Tibial nerve (tissue), 4 donors: Measurements from ENCODE around the gene SLBP. TPM values are rescaled to one million over a fixed set of nuclear protein-coding genes. Genes with fewer than 3 reads are reported as not detected.
"Not testable (repeated sequence)": the region's sequence is repeated elsewhere in the genome, so short reads cannot be mapped to it uniquely, and the experiment has no call there.

Experiments
- DNase-seq, 2 donors: peaks; one replicate each; pipeline ENCODE4 v3.0.0-alpha.2; 2019; ENCODE audit warnings: low spot score in 2 of 2
- H3K27ac ChIP-seq, 4 donors: fragments of 200-600 bp; sonication (generic) in 3 of 4; one replicate each; pipeline ENCODE4 v1.5.1; 2017 to 2019; ENCODE audit warnings: mild to moderate bottlenecking in 1 of 4
- H3K27me3 ChIP-seq, 2 donors: fragments of 200-600 bp; sonication (generic) in 1 of 2; one replicate each; pipeline versions ENCODE4 v1.5.1 to v1.6.0; 2017 to 2019
- H3K36me3 ChIP-seq, 3 donors: fragments of 200-600 bp; sonication (generic); one replicate each; pipeline ENCODE4 v1.5.1; 2018 to 2019
- H3K4me1 ChIP-seq, 4 donors: fragments of 200-600 bp; sonication (generic) in 3 of 4; one replicate each; pipeline ENCODE4 v1.5.1; 2017 to 2019
- H3K4me3 ChIP-seq, 4 donors: fragments of 200-600 bp; sonication (generic) in 3 of 4; one replicate each; pipeline ENCODE4 v1.5.1; 2017 to 2019; ENCODE audit warnings: mild to moderate bottlenecking in 1 of 4, moderate library complexity in 1 of 4
- H3K9me3 ChIP-seq, 4 donors: fragments of 200-600 bp; sonication (generic) in 3 of 4; one replicate each; pipeline ENCODE4 v1.5.1; 2017 to 2019
- EP300 ChIP-seq, 2 donors: sonication (generic); formaldehyde crosslinking; IDR thresholded peaks; one replicate each; pipeline ENCODE4 v1.6.1; 2017; ENCODE audit warnings: antibody characterized with exemption in 2 of 2, mild to moderate bottlenecking in 1 of 2
- POLR2A ChIP-seq, 2 donors: fragments of 450-650 bp; IDR thresholded peaks; one replicate each; pipeline ENCODE4 v1.6.1; 2017; ENCODE audit warnings: antibody characterized with exemption in 2 of 2, mild to moderate bottlenecking in 2 of 2, moderate library complexity in 2 of 2
- WGBS, 2 donors: methylation state at CpG; one replicate each; pipeline ENCODE4 v1.1.5; 2018; 5-methylcytosine and 5-hydroxymethylcytosine counted together
- total RNA-seq, 4 donors: library from RNA; depleted of rRNA; stranded (reverse); fragments of >200 nt; gene quantifications; one replicate each; pipeline ENCODE4 v1.1.0, GENCODE V29; 2016
- TF ChIP-seq, protein P1 (sequence below), 5 experiments: fragments of 200-600 bp in 3 of 5; fragments of 450-650 bp in 2 of 5; sonication (generic) in 3 of 5; IDR thresholded peaks; one replicate each; pipeline ENCODE4 v1.5.1; 2016 to 2019; ENCODE audit warnings: antibody characterized with exemption in 5 of 5, mild to moderate bottlenecking in 3 of 5, moderate library complexity in 2 of 5

Gene SLBP
- total RNA-seq, 4 donors from 2014 or later, result 41.7 to 55.9 (median 53.5) TPM

DNA sequence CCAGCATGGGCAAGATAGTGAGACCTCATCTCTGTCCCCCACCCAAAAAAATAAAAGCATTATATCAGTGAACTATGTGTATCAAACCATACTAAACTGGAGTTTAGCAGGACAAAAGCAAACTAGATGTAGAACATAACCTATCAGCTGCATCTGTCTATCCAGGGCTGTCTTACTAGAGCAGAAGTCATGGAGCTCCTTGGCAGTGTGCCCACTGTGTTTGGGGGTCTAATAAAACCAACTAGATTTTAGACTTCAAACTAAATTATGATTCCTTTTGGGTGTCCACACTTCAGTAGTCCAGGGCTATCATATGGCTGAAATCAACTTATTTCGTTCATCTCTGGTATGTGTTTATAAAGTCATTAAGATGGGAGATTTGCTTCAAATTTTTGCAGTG lies 8.3 kb downstream of the SLBP start:
- Histone ChIP-seq H3K9me3 (no peaks in the 10 kb centered on the region), H3K36me3 (peaks cover 0 to 59% (median 9%) of the 10 kb centered on the region in 3 donors), H3K27me3 (no peaks in the 10 kb centered on the region), H3K27ac (no peak overlapping the region), H3K4me3 (no peak overlapping the region), H3K4me1 (peaks cover 0 to 18% (median 0%) of the 10 kb centered on the region in 4 donors)
- 73 to 74% methylated on average over 1 of the region's 1 CpG for WGBS, 2 donors
- DNase-seq, result no peak
- no peak for TF ChIP-seq EP300 (IDR thresholded peaks at IDR 0.05)
- TF ChIP-seq POLR2A (IDR thresholded peaks at IDR 0.05), result no peak
- TF ChIP-seq, protein P1, sequence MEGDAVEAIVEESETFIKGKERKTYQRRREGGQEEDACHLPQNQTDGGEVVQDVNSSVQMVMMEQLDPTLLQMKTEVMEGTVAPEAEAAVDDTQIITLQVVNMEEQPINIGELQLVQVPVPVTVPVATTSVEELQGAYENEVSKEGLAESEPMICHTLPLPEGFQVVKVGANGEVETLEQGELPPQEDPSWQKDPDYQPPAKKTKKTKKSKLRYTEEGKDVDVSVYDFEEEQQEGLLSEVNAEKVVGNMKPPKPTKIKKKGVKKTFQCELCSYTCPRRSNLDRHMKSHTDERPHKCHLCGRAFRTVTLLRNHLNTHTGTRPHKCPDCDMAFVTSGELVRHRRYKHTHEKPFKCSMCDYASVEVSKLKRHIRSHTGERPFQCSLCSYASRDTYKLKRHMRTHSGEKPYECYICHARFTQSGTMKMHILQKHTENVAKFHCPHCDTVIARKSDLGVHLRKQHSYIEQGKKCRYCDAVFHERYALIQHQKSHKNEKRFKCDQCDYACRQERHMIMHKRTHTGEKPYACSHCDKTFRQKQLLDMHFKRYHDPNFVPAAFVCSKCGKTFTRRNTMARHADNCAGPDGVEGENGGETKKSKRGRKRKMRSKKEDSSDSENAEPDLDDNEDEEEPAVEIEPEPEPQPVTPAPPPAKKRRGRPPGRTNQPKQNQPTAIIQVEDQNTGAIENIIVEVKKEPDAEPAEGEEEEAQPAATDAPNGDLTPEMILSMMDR (IDR thresholded peaks at IDR 0.05), result no peak

DNA sequence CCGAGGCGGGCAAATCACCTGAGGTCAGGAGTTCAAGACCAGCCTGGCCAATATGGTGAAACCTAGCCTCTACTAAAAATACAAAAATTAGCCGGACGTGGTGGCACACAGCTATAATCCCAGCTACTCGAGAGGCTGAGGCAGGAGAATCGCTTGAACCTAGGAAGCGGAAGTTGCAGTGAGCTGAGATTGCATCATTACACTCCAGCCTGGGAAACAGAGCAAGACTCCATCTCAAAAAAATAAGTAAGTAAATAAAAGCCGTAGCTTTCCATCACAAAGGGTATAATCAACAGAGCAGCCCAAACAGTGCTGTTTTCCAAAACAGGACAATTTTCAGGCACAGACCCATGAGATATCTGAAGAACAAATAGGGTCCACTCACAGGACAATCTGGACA lies 10.4 kb downstream of the SLBP start:
- not testable (repeated sequence) for H3K4me3 ChIP-seq, H3K9me3 ChIP-seq, H3K27ac ChIP-seq, DNase-seq, H3K27me3 ChIP-seq
- 88 to 93% methylated on average over 8 of the region's 8 CpGs for WGBS, 2 donors
- H3K36me3 ChIP-seq, result peaks cover 0 to 79% (median 9%) of the 10 kb centered on the region in 3 donors
- peaks cover 0 to 12% (median 0%) of the 10 kb centered on the region in 4 donors for H3K4me1 ChIP-seq

DNA sequence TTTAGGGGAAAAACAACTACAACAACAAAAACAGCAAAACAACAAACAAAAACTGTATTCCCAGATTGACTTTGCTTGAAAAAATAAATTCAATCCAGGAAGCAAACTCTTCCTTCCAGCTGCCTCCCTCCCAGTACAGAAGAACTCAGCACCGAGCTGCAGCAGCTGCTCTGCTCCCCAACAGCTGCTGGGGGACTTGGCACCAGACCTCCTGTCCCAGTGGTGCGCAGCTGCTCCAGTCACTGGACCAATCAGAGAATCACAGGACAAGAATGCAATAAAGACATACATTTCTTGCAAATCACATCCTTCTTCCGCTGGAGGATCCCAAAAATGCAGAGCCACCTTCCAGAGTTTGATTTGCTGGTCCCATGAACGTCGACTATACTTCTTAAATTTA lies 16.2 kb downstream of the SLBP start:
- no peak for TF ChIP-seq EP300 (IDR thresholded peaks at IDR 0.05)
- TF ChIP-seq, protein P1 (IDR thresholded peaks at IDR 0.05), result no peak
- TF ChIP-seq POLR2A (IDR thresholded peaks at IDR 0.05), result no peak
- Histone ChIP-seq H3K4me3 (no peak overlapping the region), H3K27me3 (no peaks in the 10 kb centered on the region), H3K4me1 (no peaks in the 10 kb centered on the region), H3K9me3 (no peaks in the 10 kb centered on the region), H3K27ac (no peak overlapping the region), H3K36me3 (peaks cover 0 to 97% (median 4%) of the 10 kb centered on the region in 3 donors)
- WGBS, 2 donors, result 72 to 73% methylated on average over 5 of the region's 5 CpGs
- no peak for DNase-seq

DNA sequence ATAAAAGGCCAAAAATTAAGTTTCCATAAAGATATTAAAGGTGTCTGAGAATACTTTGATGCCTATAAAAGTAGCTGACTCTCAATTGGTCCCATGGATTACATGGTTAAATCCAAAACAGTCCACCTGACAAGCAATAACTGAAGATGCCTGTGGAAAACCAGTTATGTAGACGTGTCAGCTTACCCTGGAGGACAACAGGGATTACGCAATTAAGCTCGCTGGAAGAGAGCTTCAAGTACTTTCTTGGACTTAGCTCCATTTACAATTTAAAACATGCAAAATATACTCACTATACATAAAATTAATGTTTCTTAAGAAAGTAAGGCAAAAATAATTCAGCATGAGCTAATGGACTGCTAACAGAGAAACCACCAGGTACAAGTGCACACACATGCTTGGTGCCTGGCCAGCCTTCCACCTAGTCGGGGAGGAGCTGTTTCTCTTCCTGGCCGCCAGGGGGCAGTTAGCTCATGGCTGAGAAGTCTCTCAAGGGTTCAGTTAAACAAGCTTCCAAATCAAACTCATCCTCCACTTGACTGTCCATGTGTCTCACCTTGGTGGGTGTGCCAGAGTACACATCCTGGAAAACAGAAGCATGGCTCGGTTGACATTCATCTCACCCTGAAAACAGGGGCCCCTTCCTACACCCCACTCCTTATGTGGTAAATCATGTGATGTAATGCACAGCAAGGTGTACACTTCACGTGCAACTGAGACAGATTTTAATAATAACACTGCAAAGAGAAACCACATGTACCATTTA lies 18.8 kb downstream of the SLBP start:
- Histone ChIP-seq H3K4me1 (no peaks in the 10 kb centered on the region), H3K9me3 (no peaks in the 10 kb centered on the region), H3K36me3 (peaks cover 0 to 80% (median 4%) of the 10 kb centered on the region in 3 donors), H3K27ac (no peak overlapping the region), H3K4me3 (no peak overlapping the region), H3K27me3 (no peaks in the 10 kb centered on the region)
- TF ChIP-seq, protein P1 (IDR thresholded peaks at IDR 0.05), result peak; percentile 77 to 85 (median 83)
- no peak for TF ChIP-seq POLR2A (IDR thresholded peaks at IDR 0.05)
- DNase-seq, result peak in 1 of 2 donors; percentile 41
- WGBS, 2 donors, result 42 to 50% methylated on average over 7 of the region's 7 CpGs

DNA sequence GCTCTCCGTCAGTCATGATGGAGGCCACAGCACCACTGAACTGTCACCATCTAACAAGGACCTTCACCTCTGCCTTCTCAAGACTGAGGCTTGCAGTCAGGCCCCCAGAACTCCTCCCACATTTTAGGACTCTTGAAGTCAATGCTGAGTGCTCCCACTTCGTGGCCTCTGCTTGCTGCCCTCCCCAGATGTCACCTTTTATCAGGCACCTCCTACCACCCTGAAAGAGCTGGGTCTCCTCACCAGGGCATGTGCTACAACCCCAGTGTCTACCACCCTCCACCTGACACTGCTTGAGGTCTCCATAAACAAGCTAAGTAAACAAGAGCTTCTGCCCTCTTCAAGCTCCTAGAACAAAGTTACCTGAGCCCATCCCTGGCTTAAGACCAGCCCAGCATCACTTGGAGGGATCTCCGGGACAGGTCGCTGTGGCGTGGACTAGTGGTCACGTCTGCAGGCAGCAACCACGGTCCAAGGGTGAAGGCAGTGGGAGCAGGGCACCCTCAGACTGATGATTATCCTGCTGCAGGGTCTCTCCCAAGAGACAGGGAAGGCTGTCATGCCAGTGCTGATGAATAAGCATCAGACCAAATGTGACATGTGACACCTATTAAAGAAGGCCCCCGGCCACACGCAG lies 20.3 kb downstream of the SLBP start:
- no peak for DNase-seq
- Histone ChIP-seq H3K27me3 (no peaks in the 10 kb centered on the region), H3K4me3 (no peak overlapping the region), H3K27ac (no peak overlapping the region), H3K4me1 (no peaks in the 10 kb centered on the region), H3K9me3 (no peaks in the 10 kb centered on the region), H3K36me3 (peaks cover 0 to 66% (median 4%) of the 10 kb centered on the region in 3 donors)
- TF ChIP-seq, protein P1 (IDR thresholded peaks at IDR 0.05), result no peak
- no peak for TF ChIP-seq POLR2A (IDR thresholded peaks at IDR 0.05)
- no peak for TF ChIP-seq EP300 (IDR thresholded peaks at IDR 0.05)
- 90 to 92% methylated on average over 7 to 9 of the region's 9 CpGs for WGBS, 2 donors
